Choroid plexus epithelial cell (primary cell): ENCODE results near the gene RARA.
A peak's percentile ranks its signal among the peaks of the same experiment; 100 is the strongest.
"Not testable (repeated sequence)": the region's sequence is repeated elsewhere in the genome, so short reads cannot be mapped to it uniquely, and the experiment has no call there.

ENCODE experiments used
- DNase-seq: peaks from one replicate; pipeline ENCODE4 v3.0.0-alpha.2; 2010; ENCODE audit warnings: low read depth
- H3K4me3 ChIP-seq: 2 replicates; pipeline ENCODE4 v1.5.1; 2011; ENCODE audit warnings: low read depth, mild to moderate bottlenecking, control low read depth, low read length, moderate library complexity
- TF ChIP-seq, protein P1 (sequence below): conservative IDR thresholded peaks from 2 replicates; pipeline ENCODE4 v1.5.1; 2011; ENCODE audit warnings: low read depth, mild to moderate bottlenecking, control low read depth, inconsistent platforms, low read length, moderate library complexity

RARA gene

DNA sequence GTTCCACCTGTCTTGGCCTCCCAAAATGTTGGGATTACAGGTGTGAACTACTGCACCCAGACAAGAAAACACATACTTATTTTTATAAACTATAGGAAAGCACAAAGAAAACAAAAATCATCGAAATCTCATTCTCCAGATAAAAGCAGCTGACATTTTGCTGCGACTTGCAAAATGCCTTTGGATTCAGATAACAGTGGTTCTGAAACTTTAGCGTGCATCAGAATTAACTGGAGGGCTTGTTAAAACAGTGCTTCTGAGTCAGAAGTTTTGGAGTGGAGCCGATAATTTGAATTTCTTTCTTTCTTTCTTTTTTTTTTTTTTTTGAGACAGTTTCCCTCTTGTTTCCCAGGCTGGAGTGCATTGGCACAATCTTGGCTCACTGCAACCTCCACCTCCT, 73.3 kb downstream of the RARA start:
- H3K4me3 ChIP-seq: no peak overlapping the region
- no peak for DNase-seq

DNA sequence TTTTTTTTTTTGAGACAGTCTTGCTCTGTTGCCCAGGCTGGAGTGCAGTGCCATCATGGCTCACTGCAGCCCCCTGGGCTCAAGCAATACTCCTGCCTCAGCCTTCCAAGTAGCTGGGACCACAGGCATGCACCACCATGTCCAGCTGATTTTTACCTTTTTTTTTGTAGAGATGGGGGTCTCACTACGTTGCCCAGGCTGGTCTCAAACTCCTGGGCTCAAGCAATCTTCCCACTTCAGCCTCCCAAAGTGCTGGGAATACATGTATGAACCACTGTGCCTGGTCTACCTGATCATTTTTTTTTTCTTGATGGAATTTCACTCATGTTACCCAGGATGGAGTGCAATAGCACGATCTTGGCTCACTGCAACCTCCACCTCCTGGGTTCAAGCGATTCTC, 77.6 kb downstream of the RARA start:
- DNase-seq, H3K4me3 ChIP-seq: not testable (repeated sequence)

More for the DNA sequence above, 73.3 kb downstream of the RARA start:
- TF ChIP-seq, protein P1, sequence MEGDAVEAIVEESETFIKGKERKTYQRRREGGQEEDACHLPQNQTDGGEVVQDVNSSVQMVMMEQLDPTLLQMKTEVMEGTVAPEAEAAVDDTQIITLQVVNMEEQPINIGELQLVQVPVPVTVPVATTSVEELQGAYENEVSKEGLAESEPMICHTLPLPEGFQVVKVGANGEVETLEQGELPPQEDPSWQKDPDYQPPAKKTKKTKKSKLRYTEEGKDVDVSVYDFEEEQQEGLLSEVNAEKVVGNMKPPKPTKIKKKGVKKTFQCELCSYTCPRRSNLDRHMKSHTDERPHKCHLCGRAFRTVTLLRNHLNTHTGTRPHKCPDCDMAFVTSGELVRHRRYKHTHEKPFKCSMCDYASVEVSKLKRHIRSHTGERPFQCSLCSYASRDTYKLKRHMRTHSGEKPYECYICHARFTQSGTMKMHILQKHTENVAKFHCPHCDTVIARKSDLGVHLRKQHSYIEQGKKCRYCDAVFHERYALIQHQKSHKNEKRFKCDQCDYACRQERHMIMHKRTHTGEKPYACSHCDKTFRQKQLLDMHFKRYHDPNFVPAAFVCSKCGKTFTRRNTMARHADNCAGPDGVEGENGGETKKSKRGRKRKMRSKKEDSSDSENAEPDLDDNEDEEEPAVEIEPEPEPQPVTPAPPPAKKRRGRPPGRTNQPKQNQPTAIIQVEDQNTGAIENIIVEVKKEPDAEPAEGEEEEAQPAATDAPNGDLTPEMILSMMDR: no peak

DNA sequence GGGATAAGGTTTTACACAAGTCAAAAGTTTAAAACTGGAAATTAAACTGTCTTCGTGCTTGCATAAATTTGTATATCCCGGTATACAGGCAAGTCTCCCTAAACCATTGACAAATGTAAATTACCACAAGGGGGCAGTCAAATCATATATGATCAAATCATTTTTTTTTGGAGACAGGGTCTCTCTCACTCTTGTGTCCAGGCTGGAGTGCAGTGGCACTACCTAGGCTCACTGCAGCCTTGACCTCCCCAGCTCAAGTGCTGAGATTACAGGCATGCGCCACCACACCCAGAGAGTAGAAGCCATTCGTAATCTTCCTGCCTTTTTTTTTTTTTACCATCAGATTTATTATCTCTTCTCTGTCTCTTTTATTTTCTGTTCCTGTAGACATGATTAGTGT, 90.2 kb downstream of the RARA start:
- H3K4me3 ChIP-seq: no peak overlapping the region
- TF ChIP-seq, protein P1: peak; percentile 60
- peak; percentile 82 for DNase-seq

DNA sequence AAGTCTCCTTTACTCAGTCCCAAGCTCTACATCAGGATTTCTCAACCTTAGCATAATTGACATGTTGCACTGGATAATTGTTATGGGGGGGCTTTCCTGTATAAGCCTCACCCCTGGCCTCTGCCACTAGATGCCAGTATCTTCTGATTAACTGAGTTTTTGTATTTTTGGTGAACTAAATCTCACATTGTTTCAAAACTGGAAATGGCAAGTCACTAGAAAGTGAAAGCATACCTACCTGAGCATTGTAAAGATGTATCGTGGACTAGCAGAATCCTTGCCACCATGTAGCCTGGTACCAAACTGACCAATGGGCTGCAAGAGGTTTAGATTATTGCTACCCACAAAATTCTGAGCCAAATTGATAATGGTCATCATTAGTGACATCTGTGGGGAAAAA, 93.7 kb downstream of the RARA start:
- no peak for DNase-seq
- TF ChIP-seq, protein P1: no peak
- no peak overlapping the region for H3K4me3 ChIP-seq

DNA sequence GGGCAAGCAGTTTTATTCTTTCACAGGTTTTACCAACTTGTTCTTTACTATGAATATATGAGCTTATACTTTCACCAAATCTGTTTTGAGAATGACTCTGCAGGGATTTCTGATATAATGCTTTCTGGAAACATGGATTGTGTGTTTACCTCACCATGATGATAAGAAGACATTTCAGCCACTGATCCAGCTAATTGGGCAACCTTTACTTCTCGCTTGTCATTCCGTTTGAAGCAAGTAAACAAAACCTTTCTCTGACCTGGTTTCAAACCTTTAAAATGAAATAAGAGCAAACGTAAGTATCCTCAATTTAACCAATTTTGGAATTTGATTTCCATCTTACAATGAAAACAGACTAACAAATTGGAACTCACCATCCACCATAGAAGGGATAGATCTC, 95.0 kb downstream of the RARA start:
- no peak overlapping the region for H3K4me3 ChIP-seq
- no peak for DNase-seq
- TF ChIP-seq, protein P1: no peak
